Activated T-cell treated with anti-CD3 and anti-CD28 coated beads, Interleukin-2, amount 50 U/mL, for 4 hours (primary cell): ENCODE results near the gene BHLHE23. TPM values are rescaled to one million over a fixed set of nuclear protein-coding genes. Genes with fewer than 3 reads are reported as not detected.

Experiments used
- ATAC-seq, 2 donors: fragments of 200-7000 bp; cut with Tn5 transposase; one replicate each; pipeline ENCODE4 v1.10.0; 2021
- DNase-seq: peaks from one replicate; pipeline ENCODE4 v3.0.0-alpha.2; 2020
- H3K27me3 Mint-ChIP-seq: one replicate; pipeline ENCODE4 v1.8.0; 2021; ENCODE audit warnings: low read depth, mixed read lengths
- H3K36me3 Mint-ChIP-seq: one replicate; pipeline ENCODE4 v1.8.0; 2022; ENCODE audit warnings: mixed read lengths; ENCODE audit not compliant: insufficient read depth
- H3K4me1 Mint-ChIP-seq: one replicate; pipeline ENCODE4 v1.8.0; 2021; ENCODE audit warnings: low read depth, mixed read lengths
- H3K4me3 Mint-ChIP-seq: one replicate; pipeline ENCODE4 v1.8.0; 2021; ENCODE audit warnings: mild to moderate bottlenecking, moderate library complexity, mixed read lengths
- H3K9me3 Mint-ChIP-seq: one replicate; pipeline ENCODE4 v1.8.0; 2021; ENCODE audit warnings: mixed read lengths
- total RNA-seq, 3 donors: library from RNA; stranded (reverse); gene quantifications; one replicate each; pipeline ENCODE4 v1.2.1, GENCODE V29; 2021

BHLHE23 gene
- total RNA-seq, 3 donors from 2014 or later: not detected

DNA sequence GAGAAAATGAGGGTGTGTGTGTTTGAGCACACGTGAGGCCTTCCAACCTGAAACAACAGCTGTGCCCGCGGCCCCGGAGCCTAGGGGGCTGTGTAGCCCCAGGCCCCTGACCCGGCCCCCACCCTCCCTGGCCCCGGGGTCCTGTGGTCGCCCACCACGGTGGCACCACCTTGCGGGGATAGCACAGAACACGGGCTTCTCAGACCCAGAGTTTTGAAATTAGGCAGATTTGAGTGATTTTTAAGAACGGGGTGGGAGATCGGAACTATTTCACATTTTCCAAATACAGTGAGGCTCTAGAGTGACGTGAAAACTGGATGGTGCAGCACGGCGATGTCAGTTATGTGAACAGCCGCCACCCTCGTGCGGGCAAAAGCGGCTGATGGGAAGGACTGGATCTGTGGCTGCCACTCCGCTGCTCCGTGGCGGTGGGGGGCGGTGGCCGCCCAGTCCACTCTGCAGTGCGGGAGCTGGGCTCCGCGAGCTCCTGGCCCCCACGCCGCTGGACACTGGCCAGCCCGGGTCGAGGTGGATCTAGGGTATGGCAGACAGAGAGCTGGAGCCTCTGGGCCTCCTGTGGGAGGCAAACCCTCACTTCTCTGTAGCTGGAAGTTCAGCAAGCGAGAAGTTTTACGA, 17.3 kb upstream of the BHLHE23 start:
- Mint-ChIP-seq H3K4me1 (no peaks in the 10 kb centered on the region), H3K4me3 (no peak overlapping the region), H3K9me3 (no peaks in the 10 kb centered on the region), H3K36me3 (no peaks in the 10 kb centered on the region), H3K27me3 (peaks cover 38% of the 10 kb centered on the region)
- no peak for ATAC-seq
- no peak for DNase-seq

GRCh38 chr20:63023071-63023935, 16.5 kb upstream of the BHLHE23 start:
- Mint-ChIP-seq H3K4me3 (no peak overlapping the region), H3K27me3 (peaks cover 40% of the 10 kb centered on the region)
- ATAC-seq: no peak

DNA sequence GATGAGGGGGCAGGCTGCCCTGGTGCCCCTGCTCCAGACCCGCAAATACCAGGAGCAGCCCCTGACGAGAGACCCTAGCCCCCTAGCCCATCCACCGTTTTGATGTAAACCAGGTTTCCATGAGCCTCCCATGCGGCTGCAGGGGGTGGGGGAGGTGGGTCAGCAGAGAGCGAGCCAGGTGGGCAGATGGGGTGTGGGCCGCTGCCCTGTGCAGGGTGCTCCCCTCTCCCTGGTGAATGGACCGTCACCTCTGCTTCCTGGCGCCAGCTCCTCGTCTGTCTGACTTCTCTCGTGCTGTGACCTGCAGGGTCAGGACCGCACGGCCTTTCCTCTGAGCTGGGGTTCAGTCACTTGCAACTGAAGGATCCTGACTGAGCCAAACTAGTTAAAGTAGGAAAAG, 15.7 kb upstream of the BHLHE23 start:
- Mint-ChIP-seq H3K36me3 (no peaks in the 10 kb centered on the region), H3K4me3 (no peak overlapping the region), H3K4me1 (no peaks in the 10 kb centered on the region), H3K9me3 (no peaks in the 10 kb centered on the region), H3K27me3 (peaks cover 36% of the 10 kb centered on the region)
- no peak for DNase-seq
- ATAC-seq: no peak

More at GRCh38 chr20:63023071-63023935, 16.5 kb upstream of the BHLHE23 start:
- Mint-ChIP-seq H3K9me3 (no peaks in the 10 kb centered on the region), H3K4me1 (no peaks in the 10 kb centered on the region), H3K36me3 (no peaks in the 10 kb centered on the region)
- no peak for DNase-seq

GRCh38 chr20:63021356-63022321, 14.9 kb upstream of the BHLHE23 start:
- H3K4me1 Mint-ChIP-seq: no peaks in the 10 kb centered on the region
- no peaks in the 10 kb centered on the region for H3K9me3 Mint-ChIP-seq
- ATAC-seq (no peak), DNase-seq (no peak)
- H3K4me3 Mint-ChIP-seq: no peak overlapping the region
- H3K36me3 Mint-ChIP-seq: no peaks in the 10 kb centered on the region
- H3K27me3 Mint-ChIP-seq: peaks cover 31% of the 10 kb centered on the region

DNA sequence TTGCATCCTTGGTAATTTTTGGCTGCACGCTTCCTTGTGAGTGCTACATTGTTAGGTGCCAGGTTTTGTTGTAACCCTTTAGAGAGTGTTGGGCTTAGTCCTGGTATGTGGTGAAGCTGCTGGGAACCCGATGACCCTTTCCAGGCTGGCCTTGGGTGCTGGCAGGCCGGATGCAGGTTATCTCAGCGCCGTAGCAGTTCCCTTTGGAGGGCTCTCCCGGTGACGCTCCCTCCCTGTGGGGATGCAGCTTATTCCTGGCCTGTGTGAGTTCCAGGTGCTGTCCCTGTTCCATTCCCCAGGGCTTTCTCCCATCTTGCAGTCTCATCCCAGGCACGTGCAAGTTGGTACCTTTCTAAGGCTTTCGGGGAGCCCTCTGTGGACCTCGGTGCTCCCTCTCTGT, 13.9 kb upstream of the BHLHE23 start:
- no peak for DNase-seq
- Mint-ChIP-seq H3K9me3 (no peaks in the 10 kb centered on the region), H3K27me3 (peaks cover 33% of the 10 kb centered on the region), H3K36me3 (no peaks in the 10 kb centered on the region), H3K4me1 (no peaks in the 10 kb centered on the region), H3K4me3 (no peak overlapping the region)
- ATAC-seq: no peak

- peaks cover 45% of the 10 kb centered on the region for H3K27me3 Mint-ChIP-seq
- H3K4me3 Mint-ChIP-seq: no peak overlapping the region
- DNase-seq: no peak
- no peak for ATAC-seq
- peaks cover 13% of the 10 kb centered on the region for H3K9me3 Mint-ChIP-seq
- H3K4me1 Mint-ChIP-seq: no peaks in the 10 kb centered on the region
- peaks cover 3% of the 10 kb centered on the region for H3K36me3 Mint-ChIP-seq
These were observed 11.2 kb upstream of the BHLHE23 start for GRCh38 chr20:63017826-63018411.

DNA sequence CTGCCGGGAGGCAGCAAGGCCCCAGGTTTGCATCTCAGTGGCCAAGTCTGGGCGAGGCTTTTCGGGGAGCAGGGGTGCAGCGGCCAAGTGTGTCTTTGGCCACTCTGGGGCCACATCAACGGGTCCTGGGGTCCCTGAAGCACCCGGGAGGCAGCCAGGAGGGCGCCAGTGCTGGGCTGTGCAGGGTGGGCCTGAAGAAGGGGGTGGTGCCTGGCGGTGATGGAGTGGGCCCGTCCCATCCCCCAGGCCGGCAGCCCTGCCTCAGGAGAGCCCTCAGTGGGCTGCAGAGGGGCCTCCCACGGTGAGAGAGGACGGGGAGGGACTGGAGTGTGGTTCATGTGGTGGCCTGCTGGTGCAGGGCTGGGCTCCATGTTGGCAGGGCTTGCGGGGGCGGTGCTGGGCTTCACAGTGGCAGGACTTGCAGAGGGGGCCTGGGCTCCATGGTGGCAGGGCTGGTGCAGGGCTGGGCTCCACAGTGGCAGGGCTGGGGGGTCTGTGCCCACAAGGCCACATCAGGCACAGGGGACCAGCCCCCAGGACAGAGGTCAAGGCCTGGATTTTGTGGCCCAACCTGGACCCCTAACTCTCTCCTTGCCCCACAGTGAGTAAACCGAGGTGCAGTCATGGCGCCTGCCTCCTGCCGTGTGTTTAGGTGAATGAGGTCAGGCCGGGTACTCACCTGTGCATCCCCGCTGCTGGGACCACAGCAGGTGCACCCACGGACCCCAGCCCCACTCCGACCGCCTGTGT, 10.5 kb upstream of the BHLHE23 start:
- no peaks in the 10 kb centered on the region for H3K4me1 Mint-ChIP-seq
- H3K36me3 Mint-ChIP-seq: peaks cover 3% of the 10 kb centered on the region
- no peak overlapping the region for H3K4me3 Mint-ChIP-seq
- ATAC-seq (no peak), DNase-seq (no peak)
- H3K27me3 Mint-ChIP-seq: peaks cover 46% of the 10 kb centered on the region
- H3K9me3 Mint-ChIP-seq: peaks cover 14% of the 10 kb centered on the region

GRCh38 chr20:63016514-63017075, 9.8 kb upstream of the BHLHE23 start:
- Mint-ChIP-seq H3K27me3 (peaks cover 46% of the 10 kb centered on the region), H3K9me3 (peaks cover 14% of the 10 kb centered on the region), H3K4me1 (no peaks in the 10 kb centered on the region), H3K4me3 (no peak overlapping the region), H3K36me3 (peaks cover 3% of the 10 kb centered on the region)
- no peak for ATAC-seq
- DNase-seq: no peak

DNA sequence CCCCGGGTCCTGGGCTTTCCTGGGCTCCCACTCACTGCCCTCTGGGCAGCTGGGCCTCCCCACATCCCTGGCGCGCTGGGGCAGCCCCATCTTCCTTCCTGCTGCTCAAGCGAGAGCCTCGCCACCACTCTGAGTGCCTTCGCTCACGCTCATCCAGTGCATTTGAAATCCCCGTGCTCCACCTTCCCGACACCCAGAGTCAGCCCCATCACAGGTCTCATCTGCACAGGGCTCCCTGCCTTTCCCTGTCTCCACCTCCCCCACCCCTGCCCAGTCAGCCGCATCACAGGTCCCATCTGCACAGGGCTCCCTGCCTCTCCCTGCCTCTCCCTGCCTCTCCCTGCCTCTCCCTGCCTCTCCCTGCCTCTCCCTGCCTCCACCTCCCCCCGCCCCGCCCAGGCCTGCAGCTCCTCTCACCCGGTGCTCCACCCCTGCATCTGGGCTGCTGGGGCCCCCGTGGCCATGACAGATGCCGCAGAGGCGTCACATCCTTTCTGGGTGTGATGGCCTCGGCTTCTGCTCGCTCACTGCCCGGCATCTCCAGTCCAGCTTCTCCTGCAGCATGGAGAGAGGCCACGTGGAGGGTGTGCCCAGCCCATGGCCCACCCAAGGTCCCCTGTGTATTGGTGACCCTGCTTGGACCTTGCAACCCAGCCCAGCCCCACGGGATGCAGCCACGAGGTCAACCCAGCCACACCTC, 9.0 kb upstream of the BHLHE23 start:
- DNase-seq (no peak), ATAC-seq (no peak)
- Mint-ChIP-seq H3K9me3 (peaks cover 14% of the 10 kb centered on the region), H3K36me3 (peaks cover 3% of the 10 kb centered on the region), H3K4me3 (no peak overlapping the region), H3K27me3 (peaks cover 44% of the 10 kb centered on the region), H3K4me1 (no peaks in the 10 kb centered on the region)

DNA sequence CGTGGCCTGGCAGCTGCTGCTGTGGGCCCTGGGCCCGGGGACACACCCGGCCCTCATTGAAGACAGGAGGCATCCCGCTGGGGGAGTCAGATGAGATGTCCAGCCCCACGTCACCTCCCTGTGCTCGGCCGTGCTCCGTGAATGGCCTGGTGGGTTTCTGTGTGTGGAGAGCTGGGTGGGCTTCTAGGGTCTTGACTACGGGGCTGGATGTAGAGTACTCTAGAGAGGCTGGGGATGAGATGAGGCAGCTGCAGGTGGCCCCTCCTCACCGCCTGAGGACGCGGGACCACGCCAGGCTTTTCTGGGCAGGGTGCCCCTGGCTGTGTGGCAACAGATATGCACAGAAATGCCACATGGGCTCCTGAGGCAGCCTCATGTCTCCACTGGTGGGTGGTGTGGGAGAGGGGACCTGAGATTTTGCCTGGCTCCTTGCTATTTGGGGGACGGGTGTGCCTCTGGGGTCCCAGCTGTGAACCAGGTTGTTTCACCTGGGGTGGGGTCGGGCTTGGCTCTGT, 8.4 kb upstream of the BHLHE23 start:
- ATAC-seq: no peak

GRCh38 chr20:63014710-63015109, 7.9 kb upstream of the BHLHE23 start:
- Mint-ChIP-seq H3K27me3 (peaks cover 39% of the 10 kb centered on the region), H3K4me1 (peaks cover 8% of the 10 kb centered on the region), H3K4me3 (no peak overlapping the region), H3K36me3 (peaks cover 3% of the 10 kb centered on the region), H3K9me3 (peaks cover 14% of the 10 kb centered on the region)
- no peak for ATAC-seq
- no peak for DNase-seq

More for the DNA sequence above, 8.4 kb upstream of the BHLHE23 start:
- H3K9me3 Mint-ChIP-seq: peaks cover 14% of the 10 kb centered on the region
- H3K4me1 Mint-ChIP-seq: peaks cover 3% of the 10 kb centered on the region
- H3K27me3 Mint-ChIP-seq: peaks cover 41% of the 10 kb centered on the region
- H3K36me3 Mint-ChIP-seq: peaks cover 3% of the 10 kb centered on the region
- DNase-seq: no peak
- no peak overlapping the region for H3K4me3 Mint-ChIP-seq

GRCh38 chr20:63014287-63014686, 7.5 kb upstream of the BHLHE23 start:
- no peak overlapping the region for H3K4me3 Mint-ChIP-seq
- peaks cover 14% of the 10 kb centered on the region for H3K9me3 Mint-ChIP-seq
- peaks cover 3% of the 10 kb centered on the region for H3K36me3 Mint-ChIP-seq
- H3K4me1 Mint-ChIP-seq: peaks cover 10% of the 10 kb centered on the region
- no peak for ATAC-seq
- H3K27me3 Mint-ChIP-seq: peaks cover 35% of the 10 kb centered on the region
- DNase-seq: no peak
